ENCODE results near the gene IL1RN. TPM values are rescaled to one million over a fixed set of nuclear protein-coding genes. Genes with fewer than 3 reads are reported as not detected.

The IL1RN gene
- polyA plus RNA-seq, 3 donors, result 89.9 to 109 (median 92.0) TPM

DNA sequence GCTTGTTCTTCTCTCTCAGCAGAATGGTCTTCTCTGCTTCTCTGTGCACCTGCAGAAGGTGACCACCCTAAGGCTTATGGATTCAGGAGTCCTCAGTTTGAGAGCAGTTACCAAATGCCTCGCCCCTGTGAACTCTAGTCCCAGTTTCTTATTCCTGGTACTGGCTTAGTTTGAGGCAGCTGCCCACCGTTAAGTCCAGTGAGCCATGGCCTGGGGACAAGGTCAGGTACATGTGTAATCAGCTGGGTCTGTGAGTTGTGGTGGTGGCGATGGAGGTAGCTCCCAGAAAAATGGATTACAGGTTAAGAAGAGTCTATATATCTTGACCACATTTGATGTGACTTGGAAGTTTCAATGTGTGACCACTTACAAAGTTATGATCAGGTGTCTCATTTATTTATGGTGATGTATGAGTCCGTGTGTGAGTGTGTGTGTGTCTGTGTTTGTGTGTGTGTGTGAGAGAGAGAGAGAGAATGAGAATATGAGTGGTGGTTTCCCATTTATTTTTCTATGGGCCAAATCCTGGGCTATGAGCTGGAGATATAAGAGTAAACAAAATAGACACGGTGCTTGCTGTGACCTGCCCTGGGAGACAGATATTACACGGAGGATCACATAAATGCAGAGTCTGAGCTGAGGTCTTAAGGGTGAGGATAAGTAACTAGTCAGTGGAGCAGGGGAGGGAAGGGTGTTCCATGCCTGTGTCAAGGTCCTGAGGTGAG, 13.0 kb upstream of the IL1RN start:
- no peak for DNase-seq
- Mint-ChIP-seq H3K9me3 (no peaks in the 10 kb centered on the region), H3K27ac (no peak overlapping the region), H3K4me1 (peaks cover 5% of the 10 kb centered on the region), H3K4me3 (no peak overlapping the region), H3K27me3 (ENCODE audit: low read depth in 3 of 3) (no peaks in the 10 kb centered on the region), H3K36me3 (no peaks in the 10 kb centered on the region)
- no peak overlapping the region for H3K27ac ChIP-seq (ENCODE audit: low read depth in 1 of 2, low read length in 2 of 2)
- H3K27me3 ChIP-seq (ENCODE audit: control insufficient read depth in 2 of 2, insufficient read depth in 2 of 2, low read length in 2 of 2), result no peaks in the 10 kb centered on the region
- intact Hi-C loops (cut with micrococcal nuclease), result no loop called here
- H3K4me1 ChIP-seq (ENCODE audit: control insufficient read depth in 1 of 2, insufficient read depth in 2 of 2, low read length in 2 of 2), result peaks cover 65 to 68% of the 10 kb centered on the region in 2 donors
- no peaks in the 10 kb centered on the region for H4K20me1 ChIP-seq (ENCODE audit: insufficient read depth, low read length)
- no peak overlapping the region for H3K4me2 ChIP-seq (replicated peaks; ENCODE audit: extremely low read depth, low read length, poor library complexity, severe bottlenecking)
- no peak overlapping the region for H3K4me3 ChIP-seq (replicated peaks in 1 of 3; ENCODE audit: low read depth in 2 of 3, low read length in 3 of 3)
- H2AFZ ChIP-seq (ENCODE audit: insufficient read depth, low read depth, low read length, poor library complexity, severe bottlenecking), result no peak overlapping the region
- TF ChIP-seq, protein P1, sequence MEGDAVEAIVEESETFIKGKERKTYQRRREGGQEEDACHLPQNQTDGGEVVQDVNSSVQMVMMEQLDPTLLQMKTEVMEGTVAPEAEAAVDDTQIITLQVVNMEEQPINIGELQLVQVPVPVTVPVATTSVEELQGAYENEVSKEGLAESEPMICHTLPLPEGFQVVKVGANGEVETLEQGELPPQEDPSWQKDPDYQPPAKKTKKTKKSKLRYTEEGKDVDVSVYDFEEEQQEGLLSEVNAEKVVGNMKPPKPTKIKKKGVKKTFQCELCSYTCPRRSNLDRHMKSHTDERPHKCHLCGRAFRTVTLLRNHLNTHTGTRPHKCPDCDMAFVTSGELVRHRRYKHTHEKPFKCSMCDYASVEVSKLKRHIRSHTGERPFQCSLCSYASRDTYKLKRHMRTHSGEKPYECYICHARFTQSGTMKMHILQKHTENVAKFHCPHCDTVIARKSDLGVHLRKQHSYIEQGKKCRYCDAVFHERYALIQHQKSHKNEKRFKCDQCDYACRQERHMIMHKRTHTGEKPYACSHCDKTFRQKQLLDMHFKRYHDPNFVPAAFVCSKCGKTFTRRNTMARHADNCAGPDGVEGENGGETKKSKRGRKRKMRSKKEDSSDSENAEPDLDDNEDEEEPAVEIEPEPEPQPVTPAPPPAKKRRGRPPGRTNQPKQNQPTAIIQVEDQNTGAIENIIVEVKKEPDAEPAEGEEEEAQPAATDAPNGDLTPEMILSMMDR (IDR thresholded peaks at IDR 0.05), result no peak
- no peaks in the 10 kb centered on the region for H3K36me3 ChIP-seq (replicated peaks in 1 of 2; ENCODE audit: control insufficient read depth in 1 of 2, insufficient read depth in 2 of 2, low read length in 2 of 2)
- H3K9me3 ChIP-seq (replicated peaks in 1 of 2; ENCODE audit: control insufficient read depth in 1 of 2, insufficient read depth in 1 of 2, low read length in 2 of 2), result no peaks in the 10 kb centered on the region
- no peaks in the 10 kb centered on the region for H3K79me2 ChIP-seq (ENCODE audit: insufficient read depth, low read length)
- WGBS (ENCODE audit: insufficient coverage), result 95% methylated on average over 6 of the region's 6 CpGs
- H3K9ac ChIP-seq (ENCODE audit: insufficient read depth, low read length, poor library complexity, severe bottlenecking), result no peak overlapping the region

DNA sequence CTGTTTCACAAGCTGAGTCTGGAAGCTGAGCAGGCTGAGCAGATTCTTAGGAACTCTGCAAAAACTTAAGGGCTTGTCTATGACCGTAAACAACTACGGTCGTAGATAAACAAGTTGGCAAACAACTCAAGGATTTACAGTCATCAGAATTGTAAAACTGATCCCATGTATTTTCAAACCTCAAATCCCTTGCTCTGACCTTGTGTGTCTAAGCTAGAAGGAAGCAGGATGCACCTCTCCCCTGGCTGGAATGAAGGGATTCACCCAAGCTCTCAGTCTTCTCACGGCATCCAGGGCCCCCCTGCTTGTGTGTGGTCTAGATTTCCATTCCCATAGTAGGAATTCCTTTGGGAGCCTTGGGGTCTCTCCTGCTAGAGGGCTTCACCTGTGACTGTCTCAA, 12.4 kb upstream of the IL1RN start:
- DNase-seq, result no peak
- TF ChIP-seq, protein P1 (IDR thresholded peaks at IDR 0.05), result no peak
- H3K4me3 Mint-ChIP-seq, result no peak overlapping the region
- H3K36me3 Mint-ChIP-seq, result no peaks in the 10 kb centered on the region
- no peak overlapping the region for H2AFZ ChIP-seq (ENCODE audit: insufficient read depth, low read depth, low read length, poor library complexity, severe bottlenecking)
- no peak overlapping the region for H3K9ac ChIP-seq (ENCODE audit: insufficient read depth, low read length, poor library complexity, severe bottlenecking)
- H3K79me2 ChIP-seq (ENCODE audit: insufficient read depth, low read length), result no peaks in the 10 kb centered on the region
- no peaks in the 10 kb centered on the region for H4K20me1 ChIP-seq (ENCODE audit: insufficient read depth, low read length)
- peaks cover 68 to 73% of the 10 kb centered on the region in 2 donors for H3K4me1 ChIP-seq (ENCODE audit: control insufficient read depth in 1 of 2, insufficient read depth in 2 of 2, low read length in 2 of 2)
- no peak overlapping the region for H3K27ac Mint-ChIP-seq
- H3K4me1 Mint-ChIP-seq, result peaks cover 10% of the 10 kb centered on the region
- H3K4me3 ChIP-seq (replicated peaks in 1 of 3; ENCODE audit: low read depth in 2 of 3, low read length in 3 of 3), result no peak overlapping the region
- H3K27me3 ChIP-seq (ENCODE audit: control insufficient read depth in 2 of 2, insufficient read depth in 2 of 2, low read length in 2 of 2), result no peaks in the 10 kb centered on the region
- H3K36me3 ChIP-seq (replicated peaks in 1 of 2; ENCODE audit: control insufficient read depth in 1 of 2, insufficient read depth in 2 of 2, low read length in 2 of 2), result no peaks in the 10 kb centered on the region
- no peaks in the 10 kb centered on the region for H3K27me3 Mint-ChIP-seq (ENCODE audit: low read depth in 3 of 3)
- WGBS (ENCODE audit: insufficient coverage), result 77% methylated on average over 3 of the region's 4 CpGs
- H3K9me3 ChIP-seq (replicated peaks in 1 of 2; ENCODE audit: control insufficient read depth in 1 of 2, insufficient read depth in 1 of 2, low read length in 2 of 2), result no peaks in the 10 kb centered on the region
- no peak overlapping the region for H3K4me2 ChIP-seq (replicated peaks; ENCODE audit: extremely low read depth, low read length, poor library complexity, severe bottlenecking)
- intact Hi-C loops (cut with micrococcal nuclease), result no loop called here
- H3K27ac ChIP-seq (ENCODE audit: low read depth in 1 of 2, low read length in 2 of 2), result no peak overlapping the region
- peaks cover 0 to 3% (median 0%) of the 10 kb centered on the region in 7 donors for H3K9me3 Mint-ChIP-seq
